ENCODE data around the gene VASH1.

VASH1 gene

DNA sequence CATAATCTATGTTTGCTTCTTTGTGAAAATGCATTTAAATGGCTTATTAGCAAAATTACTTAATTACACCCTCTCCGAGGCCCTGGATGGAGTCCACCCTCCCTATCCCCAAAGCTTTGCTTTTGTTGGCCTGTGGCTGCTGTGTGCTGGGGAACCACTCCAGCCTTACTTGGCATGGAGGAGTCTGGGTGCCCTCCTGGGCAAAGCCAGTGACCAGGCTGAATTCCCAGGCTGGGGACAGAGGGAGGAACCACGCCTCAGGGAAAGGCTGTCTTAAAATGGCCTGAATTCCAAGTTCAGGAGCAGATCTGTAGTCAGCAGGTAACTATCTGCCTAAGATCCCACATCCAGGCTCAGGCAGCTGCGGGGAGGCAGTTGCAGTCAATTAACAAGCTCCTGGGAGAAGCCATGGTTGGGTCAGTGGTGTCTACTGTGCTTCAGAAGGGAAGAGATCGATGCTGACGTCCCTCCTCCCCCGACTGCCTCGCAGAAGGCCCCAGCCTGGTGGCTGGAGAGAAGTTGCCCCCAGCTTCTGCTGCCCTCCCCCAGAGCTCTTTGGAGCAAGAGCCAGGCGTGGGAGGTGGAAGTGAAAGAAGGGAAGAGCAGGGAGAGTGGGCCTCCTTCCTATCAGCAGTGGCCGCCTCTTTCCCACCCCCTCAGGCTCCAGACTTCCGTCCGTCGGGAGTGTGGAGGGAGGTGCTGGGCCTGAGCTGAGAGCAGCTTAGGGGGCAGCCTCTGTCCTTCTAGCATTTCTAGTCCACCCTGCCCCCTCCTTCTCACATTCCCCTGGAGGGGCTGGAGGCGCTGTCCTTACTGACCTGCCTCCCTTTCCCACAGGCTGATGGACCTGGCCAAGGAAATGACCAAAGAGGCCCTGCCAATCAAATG is 11.3 kb downstream of the VASH1 start:
- TF ChIP-seq POLR2A (IDR thresholded peaks at IDR 0.05; ENCODE audit: low read depth, low read length), result no peak
- no peak for FAIRE-seq
- DNase-seq (ENCODE audit: insufficient read length, low spot score), result no peak

DNA sequence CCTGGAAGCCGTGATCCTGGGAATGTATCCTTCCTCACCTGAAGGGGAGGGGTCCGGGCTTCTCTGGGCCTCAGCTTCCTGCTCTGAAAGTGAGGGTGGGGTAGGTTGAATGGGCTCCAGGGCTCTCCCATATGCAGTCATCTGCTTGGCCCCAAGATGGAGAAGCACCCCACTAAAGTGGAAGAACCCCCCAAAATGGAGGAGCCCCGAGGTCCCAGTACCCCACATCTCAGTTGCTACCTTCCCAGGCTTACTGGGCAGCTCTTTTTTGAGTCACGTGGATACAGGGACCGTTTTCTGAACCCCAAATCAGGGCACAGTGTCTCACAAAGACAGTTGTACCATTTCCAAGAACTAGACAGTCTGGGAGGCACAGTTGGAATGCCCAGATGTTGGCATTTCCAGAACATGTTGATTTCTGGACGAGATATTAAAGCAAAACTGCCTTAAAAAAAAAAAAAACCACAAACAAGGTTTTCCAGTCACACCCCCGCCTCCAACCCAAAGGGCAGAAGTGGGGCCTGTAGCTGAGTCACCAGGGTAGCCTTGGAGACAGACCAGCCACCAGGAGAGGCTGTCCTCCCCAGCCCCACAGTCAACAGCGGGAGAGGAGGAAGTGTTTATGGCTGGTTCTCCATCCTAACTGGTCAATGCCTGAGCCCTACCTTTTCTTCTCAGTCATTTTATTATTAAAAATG is 12.1 kb downstream of the VASH1 start:
- no peak for TF ChIP-seq POLR2A (IDR thresholded peaks at IDR 0.05; ENCODE audit: low read depth, low read length)
- DNase-seq (ENCODE audit: insufficient read length, low spot score) (peak; percentile 69), FAIRE-seq (no peak)

DNA sequence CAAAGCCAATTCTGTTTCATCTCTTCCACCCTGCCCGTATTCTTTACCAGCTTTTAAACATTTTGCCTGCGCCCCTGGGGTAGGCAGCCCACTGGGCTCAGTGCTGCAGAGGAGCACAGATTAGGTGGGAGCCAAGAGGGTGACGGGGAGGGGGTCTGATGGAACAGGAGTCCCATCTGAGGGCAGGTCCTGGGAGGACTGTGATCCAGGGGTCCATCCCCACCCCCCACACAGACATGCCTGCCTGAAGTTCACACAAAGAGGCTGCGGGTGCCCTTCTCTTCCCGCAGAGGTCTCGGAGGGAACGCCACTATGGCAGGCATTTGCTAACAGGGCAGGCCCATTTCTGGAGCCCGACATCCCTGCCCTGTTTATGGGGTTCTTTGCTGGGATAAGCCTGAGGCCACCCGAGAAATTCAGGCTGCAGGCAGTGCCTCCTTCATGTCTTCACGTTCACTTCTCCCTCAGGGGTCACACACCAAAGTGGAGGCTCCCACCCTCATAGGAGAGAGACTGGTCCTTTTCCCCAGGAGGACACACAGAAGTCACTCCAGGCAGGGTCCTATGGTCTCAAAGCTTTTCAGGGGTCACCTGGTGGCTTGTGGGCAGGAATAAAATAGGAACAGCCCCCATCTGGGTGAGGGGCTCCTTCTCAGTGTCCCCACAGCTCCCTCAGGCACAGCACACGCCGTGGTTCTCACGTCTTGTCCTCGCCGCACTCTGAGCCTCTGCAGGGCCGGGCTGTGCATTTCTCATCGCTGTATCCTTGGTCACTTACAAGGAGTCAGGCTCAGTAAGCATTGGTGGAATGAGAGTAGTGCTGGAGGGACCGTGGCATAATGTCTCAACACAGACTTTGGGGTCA is 12.9 kb downstream of the VASH1 start:
- DNase-seq (ENCODE audit: insufficient read length, low spot score) (no peak), FAIRE-seq (no peak)
- TF ChIP-seq POLR2A (IDR thresholded peaks at IDR 0.05; ENCODE audit: low read depth, low read length), result no peak

DNA sequence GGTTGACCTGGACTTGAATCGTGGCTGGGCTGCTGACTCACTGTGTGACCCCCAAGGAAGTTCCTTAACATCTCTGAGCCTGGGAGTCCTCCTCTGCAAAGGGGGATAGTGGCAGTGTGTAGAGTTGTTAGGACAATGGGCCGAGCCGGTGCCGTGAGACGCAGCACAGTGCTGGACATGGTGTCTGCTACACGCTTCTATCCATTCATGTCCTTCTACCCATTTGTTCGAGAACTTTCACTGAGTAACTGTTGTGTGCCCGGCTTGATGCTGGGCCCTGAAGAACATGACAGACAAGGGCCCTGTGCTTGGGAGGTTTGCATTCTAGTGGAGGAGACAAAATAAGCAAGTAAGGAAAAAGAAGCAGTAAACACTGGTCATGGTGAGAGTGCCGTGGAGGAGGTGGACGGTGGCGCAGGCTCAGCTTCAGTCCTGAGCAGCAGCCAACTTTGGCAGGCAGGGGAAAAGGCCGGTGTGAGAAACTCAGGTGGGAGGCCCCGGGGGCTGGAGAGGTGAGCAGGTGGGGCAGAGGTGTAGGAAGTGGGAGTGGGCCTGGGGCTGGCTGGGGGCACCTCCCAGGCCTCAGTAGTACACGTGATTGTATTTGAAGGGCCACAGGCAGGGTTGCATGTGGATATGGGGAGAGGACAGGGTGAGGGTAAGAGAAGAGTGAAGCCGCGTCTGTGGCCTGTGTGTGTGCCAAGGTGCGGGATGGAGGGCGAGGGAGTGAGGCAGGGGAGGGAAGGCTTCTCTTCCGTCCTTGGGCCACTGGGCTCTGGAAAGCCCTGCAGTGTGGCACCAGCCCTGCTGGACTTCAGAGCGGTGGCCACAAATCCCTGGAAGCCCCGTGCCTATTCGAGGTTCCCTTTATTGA is 13.8 kb downstream of the VASH1 start:
- DNase-seq (ENCODE audit: insufficient read length, low spot score), result no peak
- no peak for FAIRE-seq
- TF ChIP-seq POLR2A (IDR thresholded peaks at IDR 0.05; ENCODE audit: low read depth, low read length), result no peak

DNA sequence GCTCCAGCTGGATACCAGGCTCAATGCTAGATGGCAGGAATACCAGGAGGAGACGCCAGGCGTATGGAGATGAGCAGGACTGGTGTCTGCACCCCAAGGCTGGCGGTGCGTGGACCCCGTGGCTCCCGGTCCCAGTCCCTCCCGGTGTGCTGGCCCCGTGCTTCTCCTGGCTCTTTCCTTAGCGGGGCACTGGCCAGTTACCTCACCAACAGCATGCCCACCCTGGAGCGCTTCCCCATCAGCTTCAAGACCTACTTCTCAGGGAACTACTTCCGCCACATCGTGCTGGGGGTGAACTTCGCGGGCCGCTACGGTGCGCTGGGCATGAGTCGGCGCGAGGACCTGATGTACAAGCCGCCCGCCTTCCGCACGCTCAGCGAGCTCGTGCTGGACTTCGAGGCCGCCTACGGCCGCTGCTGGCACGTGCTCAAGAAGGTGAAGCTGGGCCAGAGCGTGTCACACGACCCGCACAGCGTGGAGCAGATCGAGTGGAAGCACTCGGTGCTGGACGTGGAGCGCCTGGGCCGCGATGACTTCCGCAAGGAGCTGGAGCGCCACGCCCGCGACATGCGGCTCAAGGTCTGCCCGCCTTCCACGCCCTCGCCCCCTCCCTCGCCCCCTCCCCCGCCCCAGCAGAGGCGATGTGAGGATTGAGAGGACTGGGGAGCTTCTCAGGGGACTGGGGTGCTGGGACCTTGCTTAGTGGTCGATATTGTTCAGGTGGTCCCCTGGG is 14.6 kb downstream of the VASH1 start:
- no peak for DNase-seq (ENCODE audit: insufficient read length, low spot score)
- no peak for FAIRE-seq
- no peak for TF ChIP-seq POLR2A (IDR thresholded peaks at IDR 0.05; ENCODE audit: low read depth, low read length)

DNA sequence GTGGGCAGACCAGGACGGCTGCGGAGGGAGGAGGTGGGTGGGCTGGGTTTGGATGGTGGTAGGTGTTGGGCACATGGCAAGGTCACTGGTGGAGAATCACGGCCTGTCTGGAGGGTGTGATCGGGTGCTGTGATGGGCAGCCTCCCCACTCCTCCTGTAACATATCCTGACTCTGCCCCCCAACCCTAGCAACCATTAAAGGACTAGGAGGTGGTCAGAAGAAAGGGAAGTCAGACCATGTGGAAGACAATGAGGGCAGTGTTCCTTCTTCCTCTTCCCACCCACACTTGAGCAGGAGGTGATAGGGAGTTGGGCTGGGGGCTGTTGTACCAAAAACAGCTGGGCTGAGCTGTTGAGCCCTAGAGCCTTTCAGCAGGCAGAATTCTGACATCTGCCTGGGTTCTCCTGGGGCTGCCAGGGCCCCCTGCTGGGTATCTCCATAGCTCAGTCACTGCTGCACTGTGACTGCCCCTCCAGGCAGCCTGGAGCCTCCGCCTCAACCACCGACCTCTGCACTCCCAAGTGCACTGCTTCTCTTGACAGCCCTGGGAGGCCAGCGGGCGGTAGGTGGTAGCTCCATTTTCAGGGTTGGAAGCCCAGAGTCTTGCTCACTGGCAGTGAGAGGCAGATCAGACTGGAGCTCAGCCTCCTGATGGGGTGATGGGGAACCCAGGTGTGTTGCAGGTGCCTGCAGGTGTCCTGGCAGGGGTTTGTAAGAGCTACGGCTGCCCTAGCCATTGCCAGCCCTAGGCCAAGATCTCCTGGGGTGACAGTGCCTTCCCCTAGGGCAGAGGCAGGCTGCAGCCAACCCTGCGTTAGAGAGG is 15.4 kb downstream of the VASH1 start:
- no peak for DNase-seq (ENCODE audit: insufficient read length, low spot score)
- no peak for TF ChIP-seq POLR2A (IDR thresholded peaks at IDR 0.05; ENCODE audit: low read depth, low read length)
- no peak for FAIRE-seq

DNA sequence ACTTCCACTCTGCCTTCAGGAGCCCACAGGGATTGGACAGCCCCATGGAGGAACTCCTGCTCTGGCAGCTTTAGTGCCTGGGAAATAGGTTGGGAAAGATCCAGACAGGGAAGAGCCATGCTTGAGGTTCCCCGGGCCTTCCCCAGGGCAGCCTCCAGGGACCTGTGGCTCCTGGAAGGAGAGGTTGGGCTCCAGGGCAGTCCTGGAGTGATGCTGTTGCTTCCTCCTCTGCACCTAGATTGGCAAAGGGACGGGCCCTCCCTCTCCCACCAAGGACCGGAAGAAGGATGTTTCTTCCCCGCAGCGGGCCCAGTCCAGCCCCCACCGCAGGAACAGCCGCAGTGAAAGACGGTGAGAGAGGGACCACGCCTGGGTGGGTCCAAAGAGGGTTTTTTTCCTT is 16.5 kb downstream of the VASH1 start:
- no peak for DNase-seq (ENCODE audit: insufficient read length, low spot score)
- no peak for FAIRE-seq

DNA sequence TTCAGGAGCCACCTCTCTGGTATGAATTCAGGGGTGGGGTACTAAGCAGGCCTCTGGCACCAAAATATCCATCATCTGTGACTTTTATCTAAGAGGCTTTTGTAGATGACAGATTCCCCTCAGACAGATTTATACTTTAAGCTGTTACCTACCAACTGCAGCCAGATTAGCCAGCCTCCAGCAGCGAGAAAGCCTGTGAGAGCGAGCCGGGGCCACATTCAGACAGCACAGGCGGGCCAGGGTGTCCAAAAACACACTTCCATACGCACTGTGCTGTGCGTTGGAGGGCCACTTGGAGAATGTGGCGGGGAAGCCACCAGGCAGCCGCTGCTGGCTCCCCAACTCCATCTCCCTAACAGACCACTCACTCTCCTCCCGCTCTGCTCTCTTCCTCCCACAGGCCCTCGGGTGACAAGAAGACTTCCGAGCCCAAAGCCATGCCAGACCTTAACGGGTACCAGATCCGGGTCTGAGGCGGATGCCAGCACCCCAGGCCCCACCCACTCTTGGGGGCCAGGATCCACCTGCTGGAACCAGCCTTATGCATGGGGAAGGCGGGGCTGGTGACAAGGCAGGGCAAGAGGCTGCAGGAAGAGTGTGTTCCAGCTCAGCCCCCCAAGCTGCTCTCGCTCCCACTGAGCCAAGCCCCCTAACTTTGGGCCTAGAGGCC is 17.4 kb downstream of the VASH1 start:
- no peak for DNase-seq (ENCODE audit: insufficient read length, low spot score)
- no peak for FAIRE-seq
- TF ChIP-seq POLR2A (IDR thresholded peaks at IDR 0.05; ENCODE audit: low read depth, low read length), result no peak

More for the DNA sequence above, 16.5 kb downstream of the VASH1 start:
- no peak for TF ChIP-seq POLR2A (IDR thresholded peaks at IDR 0.05; ENCODE audit: low read depth, low read length)

DNA sequence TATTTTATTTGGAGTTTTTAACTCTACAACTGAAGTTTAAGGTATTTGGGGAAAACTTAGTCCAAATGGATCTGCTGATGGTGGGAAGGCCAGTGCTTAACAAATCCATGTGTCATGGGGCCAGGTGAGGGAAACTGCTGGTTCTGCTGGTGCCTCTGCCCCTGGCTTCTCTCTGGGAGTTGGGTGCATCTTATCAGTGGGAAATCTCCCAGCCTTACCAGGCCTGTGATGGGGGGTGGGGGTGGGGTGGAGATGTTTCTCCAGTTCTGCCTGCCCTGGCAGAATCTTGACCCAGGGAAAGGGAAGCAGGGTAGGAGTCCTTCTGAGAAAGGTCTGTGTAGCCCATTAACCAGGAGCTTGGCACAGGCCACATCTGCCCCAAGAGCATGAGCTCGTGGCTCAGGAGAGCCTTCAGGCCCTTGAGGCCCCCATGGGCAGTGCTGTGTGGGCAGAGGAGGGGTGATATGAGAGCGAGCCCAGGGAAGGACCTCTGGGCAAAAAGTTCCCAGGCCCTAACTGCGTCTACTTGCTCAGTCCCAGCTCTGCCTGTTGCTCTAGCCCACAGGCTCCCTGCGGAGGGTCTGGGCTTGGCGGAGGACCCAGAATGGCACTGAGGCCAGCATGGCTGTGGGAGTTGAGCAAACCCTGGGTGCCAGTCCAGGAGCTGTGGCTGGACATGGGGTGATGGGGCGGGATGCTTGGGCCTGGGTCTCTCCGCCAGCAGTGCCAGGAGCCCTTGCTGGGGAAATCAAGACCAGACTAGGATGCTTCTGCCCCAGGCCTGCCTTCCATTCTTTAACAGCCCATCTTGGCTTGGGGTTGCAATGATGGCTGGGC is 18.2 kb downstream of the VASH1 start:
- FAIRE-seq (no peak), DNase-seq (ENCODE audit: insufficient read length, low spot score) (no peak)
- TF ChIP-seq POLR2A (IDR thresholded peaks at IDR 0.05; ENCODE audit: low read depth, low read length), result no peak

DNA sequence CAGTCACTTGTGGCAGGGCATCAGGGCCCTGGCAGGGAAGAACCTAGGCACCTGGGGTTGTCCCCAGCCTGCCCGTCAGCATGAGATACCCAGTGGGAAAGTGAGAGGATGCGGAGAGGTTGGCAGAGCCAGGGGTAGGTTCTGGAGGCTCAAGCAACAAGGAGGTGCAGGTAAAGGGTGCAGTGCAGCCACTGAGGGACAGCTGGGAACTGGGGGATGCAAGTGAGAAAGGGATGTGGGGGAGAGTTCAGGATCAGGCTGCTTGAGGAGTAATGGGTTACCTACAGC is 18.7 kb downstream of the VASH1 start:
- DNase-seq (ENCODE audit: insufficient read length, low spot score) (no peak), FAIRE-seq (no peak)
- TF ChIP-seq POLR2A (IDR thresholded peaks at IDR 0.05; ENCODE audit: low read depth, low read length), result no peak

DNA sequence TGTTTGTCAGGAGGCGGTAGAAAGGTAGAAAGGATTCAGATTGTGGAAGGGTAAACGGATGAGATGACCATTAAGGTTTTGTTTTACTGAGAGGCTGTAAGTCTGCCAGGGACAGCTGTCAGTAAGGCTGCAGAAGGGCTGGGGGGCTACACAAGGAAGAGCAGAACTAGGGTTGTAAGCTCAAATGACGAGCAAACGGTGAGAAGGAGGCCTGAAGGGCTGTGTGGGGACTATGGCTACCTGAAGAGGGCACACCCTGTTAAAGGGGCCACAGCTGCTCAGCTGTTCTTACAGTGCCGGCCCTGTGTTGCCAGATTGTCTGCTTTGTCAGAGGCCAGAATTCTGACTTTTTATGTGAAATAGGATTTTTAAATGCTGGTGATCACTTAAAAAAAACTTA is 19.1 kb downstream of the VASH1 start:
- FAIRE-seq (no peak), DNase-seq (ENCODE audit: insufficient read length, low spot score) (no peak)
- TF ChIP-seq POLR2A (IDR thresholded peaks at IDR 0.05; ENCODE audit: low read depth, low read length), result no peak
